SH-SY5Y (cell line): Measurements from ENCODE around the gene CNP.

ENCODE experiments used
- GATA2 ChIP-seq: IDR thresholded peaks from 2 replicates; pipeline ENCODE4 v1.6.1; 2011; ENCODE audit warnings: mild to moderate bottlenecking, low read depth, low read length
- GATA3 ChIP-seq: IDR thresholded peaks from 2 replicates; pipeline ENCODE4 v1.6.1; 2011; ENCODE audit warnings: low read depth, mild to moderate bottlenecking, low read length, moderate library complexity

- no peak for TF ChIP-seq GATA3
- TF ChIP-seq GATA2, result no peak
These were observed 49.8 kb downstream of the CNP start for GRCh38 chr17:42016411-42016831.
